ENCODE results near the gene OAT.

Gene OAT

GRCh38 chr10:124356701-124357560, 61.8 kb downstream of the OAT start:
- no peak overlapping the region for H3K14ac ChIP-seq (ENCODE audit: low read length in 2 of 2)
- H2AFZ ChIP-seq (ENCODE audit: low read depth, low read length): no peak overlapping the region
- H4K8ac ChIP-seq (ENCODE audit: low read length): no peak overlapping the region
- H3K4ac ChIP-seq (ENCODE audit: low read depth in 1 of 2, low read length in 2 of 2): no peak overlapping the region
- peak overlapping the region in 1 of 2 experiments; percentile 33 for H2BK12ac ChIP-seq (ENCODE audit: low read length in 2 of 2)
- H3K9ac ChIP-seq (ENCODE audit: low read length): no peak overlapping the region
- peaks cover 0 to 2% of the 10 kb centered on the region in 2 experiments for H3K27me3 ChIP-seq (ENCODE audit: control insufficient read depth in 1 of 2, insufficient read depth in 1 of 2, low read length in 2 of 2)
- H3K4me2 ChIP-seq (ENCODE audit: low read length, poor library complexity, severe bottlenecking): no peak overlapping the region
- no peak overlapping the region for H3K18ac ChIP-seq (ENCODE audit: low read depth in 1 of 2, low read length in 2 of 2)
- no peak overlapping the region for H2BK15ac ChIP-seq (ENCODE audit: low read depth, poor library complexity, severe bottlenecking)
- no peaks in the 10 kb centered on the region for H3K79me1 ChIP-seq (replicated peaks; ENCODE audit: low read length, poor library complexity, severe bottlenecking)
- peak overlapping the region; percentile 14 for H2AK5ac ChIP-seq (ENCODE audit: low read length, severe bottlenecking)
- WGBS: 85% methylated on average over 12 of the region's 13 CpGs
- H4K91ac ChIP-seq (ENCODE audit: low read length): no peak overlapping the region
- H3K27ac ChIP-seq (ENCODE audit: low read length, poor library complexity, severe bottlenecking): no peak overlapping the region
- H3K4me3 ChIP-seq (ENCODE audit: insufficient read depth in 1 of 2, low read depth in 1 of 2, low read length in 2 of 2): no peak overlapping the region
- DNase-seq: no peak
- no peaks in the 10 kb centered on the region for H3K36me3 ChIP-seq (ENCODE audit: control insufficient read depth in 1 of 2, insufficient read depth in 2 of 2, low read depth in 1 of 2, low read length in 2 of 2)
- peaks cover 8% of the 10 kb centered on the region for H3K9me3 ChIP-seq (ENCODE audit: control insufficient read depth, low read length)
- no peak overlapping the region for H3K23ac ChIP-seq (ENCODE audit: low read length in 2 of 2)
- H3K4me1 ChIP-seq (ENCODE audit: control insufficient read depth, insufficient read depth, low read depth, low read length): peaks cover 4% of the 10 kb centered on the region
- no peak overlapping the region for H2BK120ac ChIP-seq (ENCODE audit: low read depth, low read length)
- no peak overlapping the region for H2BK5ac ChIP-seq (ENCODE audit: low read depth, low read length, poor library complexity, severe bottlenecking)

DNA sequence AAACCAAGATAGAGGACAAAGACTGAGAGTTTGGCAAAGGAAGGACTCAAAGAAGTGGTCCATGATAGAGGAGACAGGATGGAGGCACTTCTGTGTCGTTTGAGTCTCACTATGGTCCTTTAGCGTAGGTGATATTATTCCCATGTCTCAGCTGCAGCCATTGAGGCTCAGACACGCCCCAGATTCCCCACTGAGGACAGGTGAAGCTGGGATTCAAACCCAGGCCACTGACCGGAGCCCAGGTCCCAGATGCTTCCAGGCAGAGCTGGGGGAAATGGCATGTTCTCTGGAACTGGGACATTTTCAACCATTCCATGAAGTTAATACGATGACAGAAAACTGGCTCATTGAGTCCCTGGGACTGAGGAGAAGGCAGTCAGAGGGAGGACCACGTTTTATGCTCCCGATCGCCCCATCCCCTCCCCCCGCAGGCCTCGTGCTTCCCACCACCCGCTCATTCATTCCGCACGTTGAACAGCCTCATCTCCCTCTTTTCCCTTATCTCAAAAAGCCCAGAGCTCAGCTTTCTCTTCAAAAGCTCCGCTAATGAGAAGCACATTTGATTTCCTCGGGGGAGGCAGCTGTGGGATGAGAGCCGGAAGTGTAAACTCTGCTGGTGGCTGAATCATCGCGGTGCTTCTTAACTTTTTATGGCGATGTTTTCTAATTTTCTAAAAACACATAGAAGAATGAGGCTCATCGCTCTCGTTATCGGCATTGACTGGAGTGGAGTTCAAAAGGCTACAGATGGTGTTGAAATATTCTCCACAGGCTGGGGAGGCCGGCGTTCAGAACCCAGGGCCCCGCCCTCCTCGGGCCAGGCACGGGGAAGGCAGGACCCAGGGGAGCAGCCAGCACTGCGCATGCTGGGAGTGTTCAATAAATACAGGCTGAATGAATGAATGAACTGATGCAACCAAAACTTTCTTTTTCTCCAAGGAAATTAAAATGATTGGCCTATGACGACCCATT, 64.0 kb downstream of the OAT start:
- H3K23ac ChIP-seq (ENCODE audit: low read length in 2 of 2): no peak overlapping the region
- peak overlapping the region; percentile 63 for H3K4me2 ChIP-seq (ENCODE audit: low read length, poor library complexity, severe bottlenecking)
- no peak overlapping the region for H2AFZ ChIP-seq (ENCODE audit: low read depth, low read length)
- H2BK5ac ChIP-seq (ENCODE audit: low read depth, low read length, poor library complexity, severe bottlenecking): peak overlapping the region; percentile 10
- H4K91ac ChIP-seq (ENCODE audit: low read length): peak overlapping the region; percentile 81
- no peak overlapping the region for H3K14ac ChIP-seq (ENCODE audit: low read length in 2 of 2)
- peak overlapping the region; percentile 52 to 77 for H3K18ac ChIP-seq (ENCODE audit: low read depth in 1 of 2, low read length in 2 of 2)
- H4K8ac ChIP-seq (ENCODE audit: low read length): peak overlapping the region; percentile 78
- peak overlapping the region in 1 of 2 experiments; percentile 68 for H3K4me3 ChIP-seq (ENCODE audit: insufficient read depth in 1 of 2, low read depth in 1 of 2, low read length in 2 of 2)
- H2BK120ac ChIP-seq (ENCODE audit: low read depth, low read length): no peak overlapping the region
- H3K4ac ChIP-seq (ENCODE audit: low read depth in 1 of 2, low read length in 2 of 2): peak overlapping the region; percentile 67 to 77
- peak overlapping the region; percentile 46 for H2AK5ac ChIP-seq (ENCODE audit: low read length, severe bottlenecking)
- peaks cover 6% of the 10 kb centered on the region for H3K4me1 ChIP-seq (ENCODE audit: control insufficient read depth, insufficient read depth, low read depth, low read length)
- WGBS: 25% methylated on average over 21 of the region's 29 CpGs
- H3K79me1 ChIP-seq (replicated peaks; ENCODE audit: low read length, poor library complexity, severe bottlenecking): no peaks in the 10 kb centered on the region
- peak overlapping the region; percentile 9 to 85 for H2BK12ac ChIP-seq (ENCODE audit: low read length in 2 of 2)
- DNase-seq: peak; percentile 70
- peaks cover 4% of the 10 kb centered on the region for H3K9me3 ChIP-seq (ENCODE audit: control insufficient read depth, low read length)
- peak overlapping the region; percentile 83 for H3K9ac ChIP-seq (ENCODE audit: low read length)
- H3K36me3 ChIP-seq (ENCODE audit: control insufficient read depth in 1 of 2, insufficient read depth in 2 of 2, low read depth in 1 of 2, low read length in 2 of 2): no peaks in the 10 kb centered on the region
- H2BK15ac ChIP-seq (ENCODE audit: low read depth, poor library complexity, severe bottlenecking): peak overlapping the region; percentile 88
- H3K27ac ChIP-seq (ENCODE audit: low read length, poor library complexity, severe bottlenecking): peak overlapping the region; percentile 38
- H3K27me3 ChIP-seq (ENCODE audit: control insufficient read depth in 1 of 2, insufficient read depth in 1 of 2, low read length in 2 of 2): peaks cover 0 to 2% of the 10 kb centered on the region in 2 experiments

DNA sequence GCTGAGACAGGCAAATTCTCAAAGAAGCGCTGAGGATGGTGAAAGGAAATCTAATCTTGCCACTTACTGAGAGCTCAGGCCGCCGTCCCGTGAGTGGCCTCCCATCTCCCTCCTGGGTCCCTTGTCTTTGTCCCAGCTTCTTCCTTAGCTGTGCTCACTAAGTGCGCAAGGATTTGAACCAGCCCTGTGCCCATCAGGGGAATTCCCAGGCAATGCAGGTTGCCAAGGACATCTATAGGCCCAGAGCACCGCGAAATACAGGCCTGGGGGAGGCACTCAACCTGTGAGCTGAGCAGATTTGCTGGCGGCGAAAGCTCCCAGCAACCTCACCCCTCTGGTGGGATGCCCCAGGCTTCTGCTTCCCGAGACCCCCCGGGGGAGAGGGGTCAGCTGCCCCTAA, 64.8 kb downstream of the OAT start:
- Histone ChIP-seq H4K8ac (ENCODE audit: low read length) (no peak overlapping the region), H2BK12ac (ENCODE audit: low read length in 2 of 2) (peak overlapping the region in 1 of 2 experiments; percentile 59), H3K4me1 (ENCODE audit: control insufficient read depth, insufficient read depth, low read depth, low read length) (peaks cover 12% of the 10 kb centered on the region), H2BK120ac (ENCODE audit: low read depth, low read length) (no peak overlapping the region), H3K14ac (ENCODE audit: low read length in 2 of 2) (no peak overlapping the region), H3K36me3 (ENCODE audit: control insufficient read depth in 1 of 2, insufficient read depth in 2 of 2, low read depth in 1 of 2, low read length in 2 of 2) (no peaks in the 10 kb centered on the region), H2AK5ac (ENCODE audit: low read length, severe bottlenecking) (no peak overlapping the region), H3K79me1 (replicated peaks; ENCODE audit: low read length, poor library complexity, severe bottlenecking) (no peaks in the 10 kb centered on the region), H2AFZ (ENCODE audit: low read depth, low read length) (no peak overlapping the region), H3K4me3 (ENCODE audit: insufficient read depth in 1 of 2, low read depth in 1 of 2, low read length in 2 of 2) (no peak overlapping the region), H3K4me2 (ENCODE audit: low read length, poor library complexity, severe bottlenecking) (no peak overlapping the region), H3K23ac (ENCODE audit: low read length in 2 of 2) (no peak overlapping the region), H2BK15ac (ENCODE audit: low read depth, poor library complexity, severe bottlenecking) (peak overlapping the region; percentile 2), H3K9me3 (ENCODE audit: control insufficient read depth, low read length) (no peaks in the 10 kb centered on the region), H3K27ac (ENCODE audit: low read length, poor library complexity, severe bottlenecking) (no peak overlapping the region), H3K18ac (ENCODE audit: low read depth in 1 of 2, low read length in 2 of 2) (peak overlapping the region; percentile 21 to 52), H4K91ac (ENCODE audit: low read length) (no peak overlapping the region), H3K9ac (ENCODE audit: low read length) (no peak overlapping the region), H3K27me3 (ENCODE audit: control insufficient read depth in 1 of 2, insufficient read depth in 1 of 2, low read length in 2 of 2) (peaks cover 0 to 4% of the 10 kb centered on the region in 2 experiments), H3K4ac (ENCODE audit: low read depth in 1 of 2, low read length in 2 of 2) (peak overlapping the region in 1 of 2 experiments; percentile 63), H2BK5ac (ENCODE audit: low read depth, low read length, poor library complexity, severe bottlenecking) (no peak overlapping the region)
- 85% methylated on average over 11 of the region's 11 CpGs for WGBS
- no peak for DNase-seq

Measured in mesenchymal stem cell (in vitro differentiated cells and primary cell).